Brain microvascular endothelial cell (primary cell): ENCODE results near the gene ADGRL1.

Source experiments
- DNase-seq: peaks from one replicate; pipeline ENCODE4 v3.0.0-alpha.2; 2020
- H3K27ac ChIP-seq: fragments of 250-450 bp; sonication (Bioruptor Pico); 2 replicates; pipeline ENCODE4 v1.5.1; 2020; ENCODE audit warnings: mild to moderate bottlenecking, moderate library complexity
- H3K27me3 ChIP-seq: fragments of 250-450 bp; sonication (Bioruptor Pico); replicated peaks from 2 replicates; pipeline ENCODE4 v1.5.1; 2020; ENCODE audit warnings: mild to moderate bottlenecking
- H3K36me3 ChIP-seq: fragments of 250-450 bp; sonication (Bioruptor Pico); replicated peaks from 2 replicates; pipeline ENCODE4 v1.5.1; 2020; ENCODE audit warnings: mild to moderate bottlenecking
- H3K4me3 ChIP-seq: 2 replicates; pipeline ENCODE4 v1.5.1; 2011; ENCODE audit warnings: low read depth, mild to moderate bottlenecking, control low read depth, low read length, moderate library complexity
- in situ Hi-C: cut with HindIII; loops from 2 replicates; pipeline ENCODE4 v1.10.0; 2017; ENCODE audit warnings: low sequenced_read_pairs, low pct_ligation_motif_present
- TF ChIP-seq, protein P1 (sequence below): IDR thresholded peaks from 2 replicates; pipeline ENCODE4 v1.5.1; 2011; ENCODE audit warnings: low read depth, mild to moderate bottlenecking, moderate library complexity, low read length, control low read depth, inconsistent platforms; ENCODE audit errors: missing control alignments

The ADGRL1 gene

DNA sequence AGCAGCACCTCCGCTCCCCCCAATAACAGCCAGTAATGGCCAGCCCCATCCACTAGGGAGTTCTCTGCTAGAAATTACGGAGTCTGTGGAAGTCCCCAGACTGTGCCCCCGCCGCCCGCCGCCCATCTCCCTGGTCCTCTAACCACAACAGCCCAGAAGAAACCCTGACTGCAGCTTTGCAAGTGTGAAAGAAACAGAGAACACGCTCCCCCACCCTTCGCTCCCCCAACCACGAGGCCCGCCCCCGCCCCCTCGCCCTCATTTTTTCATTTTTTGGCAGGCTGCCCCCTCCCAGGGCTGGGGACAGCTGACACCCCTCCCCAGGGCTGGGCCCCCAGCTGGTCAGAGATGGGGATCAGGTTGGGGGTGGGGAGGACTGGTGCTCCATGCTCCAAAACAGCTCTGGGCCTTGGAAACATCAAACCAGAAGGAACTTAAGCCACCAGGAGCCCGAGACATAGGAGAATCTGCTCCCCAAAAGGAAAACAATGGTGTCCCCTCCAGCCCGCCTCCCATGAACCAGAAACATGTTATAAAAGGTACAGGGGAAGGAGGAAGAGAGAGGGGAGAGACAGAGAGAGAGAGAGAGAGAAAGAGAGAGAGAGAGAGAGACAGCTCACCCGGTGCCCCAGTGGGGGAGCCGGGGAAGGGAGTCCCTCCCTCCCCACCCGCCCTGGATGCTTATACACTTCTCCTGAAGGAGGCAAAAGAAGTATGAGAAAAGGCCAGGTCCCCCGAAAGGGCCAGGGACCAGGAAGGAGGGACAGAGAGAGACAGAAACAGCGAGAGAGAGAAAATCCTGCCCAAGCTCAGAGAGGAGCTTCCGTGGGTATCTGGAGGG lies 39.8 kb downstream of the ADGRL1 start:
- Histone ChIP-seq H3K4me3 (no peak overlapping the region), H3K27ac (no peak overlapping the region), H3K36me3 (peaks cover 17% of the 10 kb centered on the region), H3K27me3 (no peaks in the 10 kb centered on the region)
- DNase-seq = no peak
- TF ChIP-seq, protein P1, sequence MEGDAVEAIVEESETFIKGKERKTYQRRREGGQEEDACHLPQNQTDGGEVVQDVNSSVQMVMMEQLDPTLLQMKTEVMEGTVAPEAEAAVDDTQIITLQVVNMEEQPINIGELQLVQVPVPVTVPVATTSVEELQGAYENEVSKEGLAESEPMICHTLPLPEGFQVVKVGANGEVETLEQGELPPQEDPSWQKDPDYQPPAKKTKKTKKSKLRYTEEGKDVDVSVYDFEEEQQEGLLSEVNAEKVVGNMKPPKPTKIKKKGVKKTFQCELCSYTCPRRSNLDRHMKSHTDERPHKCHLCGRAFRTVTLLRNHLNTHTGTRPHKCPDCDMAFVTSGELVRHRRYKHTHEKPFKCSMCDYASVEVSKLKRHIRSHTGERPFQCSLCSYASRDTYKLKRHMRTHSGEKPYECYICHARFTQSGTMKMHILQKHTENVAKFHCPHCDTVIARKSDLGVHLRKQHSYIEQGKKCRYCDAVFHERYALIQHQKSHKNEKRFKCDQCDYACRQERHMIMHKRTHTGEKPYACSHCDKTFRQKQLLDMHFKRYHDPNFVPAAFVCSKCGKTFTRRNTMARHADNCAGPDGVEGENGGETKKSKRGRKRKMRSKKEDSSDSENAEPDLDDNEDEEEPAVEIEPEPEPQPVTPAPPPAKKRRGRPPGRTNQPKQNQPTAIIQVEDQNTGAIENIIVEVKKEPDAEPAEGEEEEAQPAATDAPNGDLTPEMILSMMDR = no peak
- in situ Hi-C loops = no loop called here

DNA sequence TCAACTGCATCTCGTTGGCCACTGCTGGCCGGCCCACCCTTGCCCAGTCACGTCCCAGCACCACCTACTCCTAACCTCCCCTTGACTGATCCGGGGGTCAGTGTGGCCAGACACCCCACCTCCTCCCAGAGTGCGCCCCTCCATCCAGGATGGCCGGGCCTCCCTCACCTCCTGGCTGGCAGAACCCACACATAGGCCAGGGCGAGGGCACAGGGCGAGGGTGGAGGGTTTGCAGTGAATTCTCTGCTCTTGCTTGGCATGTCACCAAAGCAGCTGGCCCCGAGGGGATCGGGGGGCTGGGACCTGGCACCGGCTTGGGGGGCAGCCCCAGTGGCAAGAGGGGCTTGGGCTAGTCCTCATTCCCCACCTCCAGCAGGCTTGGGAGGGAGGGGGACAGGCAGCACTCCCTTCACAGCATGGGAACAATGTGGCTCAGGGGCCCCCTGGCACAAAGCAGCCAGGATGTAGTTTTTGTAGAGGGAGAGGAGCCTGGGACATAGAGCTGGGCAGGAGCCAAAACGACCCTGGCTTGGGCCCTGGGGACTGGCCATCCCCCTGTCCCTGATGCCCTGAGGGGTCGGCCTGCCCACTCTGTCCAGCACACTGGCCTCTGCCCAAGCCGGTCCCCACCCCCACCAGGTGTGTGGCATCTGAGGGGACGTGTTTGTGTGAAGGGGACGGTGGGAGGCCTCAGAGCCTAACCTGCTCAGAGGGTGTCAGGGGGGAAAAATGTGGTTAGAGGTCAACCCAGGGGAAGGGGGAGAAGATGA lies 41.1 kb downstream of the ADGRL1 start:
- no peak overlapping the region for H3K4me3 ChIP-seq
- TF ChIP-seq, protein P1 = no peak
- H3K27ac ChIP-seq = no peak overlapping the region
- peaks cover 11% of the 10 kb centered on the region for H3K36me3 ChIP-seq
- no peaks in the 10 kb centered on the region for H3K27me3 ChIP-seq
- in situ Hi-C loops = no loop called here
- DNase-seq = no peak

DNA sequence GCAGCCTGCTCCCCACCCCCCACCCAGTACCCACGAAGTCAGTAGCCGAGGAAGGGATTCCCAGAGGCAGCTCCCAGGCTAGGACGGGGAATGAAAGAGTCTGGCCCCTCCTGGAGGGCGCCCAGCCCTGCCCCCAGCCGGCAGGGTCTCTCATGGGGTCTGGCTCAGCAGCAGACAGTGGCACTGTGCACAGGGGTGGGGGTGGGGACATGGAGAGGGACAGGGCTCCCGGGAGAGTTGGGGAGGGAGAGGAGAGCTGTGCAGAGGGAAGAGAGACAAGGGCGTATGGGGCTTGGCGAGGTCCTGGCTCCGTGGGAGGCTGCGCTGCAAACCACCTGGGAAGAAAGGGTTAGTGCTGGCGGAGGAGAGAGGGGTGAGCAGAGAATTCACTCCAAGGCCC lies 41.9 kb downstream of the ADGRL1 start:
- H3K36me3 ChIP-seq = peaks cover 14% of the 10 kb centered on the region
- in situ Hi-C loops = no loop called here
- no peak for DNase-seq
- no peak overlapping the region for H3K4me3 ChIP-seq
- H3K27ac ChIP-seq = no peak overlapping the region
- TF ChIP-seq, protein P1 = no peak
- no peaks in the 10 kb centered on the region for H3K27me3 ChIP-seq

DNA sequence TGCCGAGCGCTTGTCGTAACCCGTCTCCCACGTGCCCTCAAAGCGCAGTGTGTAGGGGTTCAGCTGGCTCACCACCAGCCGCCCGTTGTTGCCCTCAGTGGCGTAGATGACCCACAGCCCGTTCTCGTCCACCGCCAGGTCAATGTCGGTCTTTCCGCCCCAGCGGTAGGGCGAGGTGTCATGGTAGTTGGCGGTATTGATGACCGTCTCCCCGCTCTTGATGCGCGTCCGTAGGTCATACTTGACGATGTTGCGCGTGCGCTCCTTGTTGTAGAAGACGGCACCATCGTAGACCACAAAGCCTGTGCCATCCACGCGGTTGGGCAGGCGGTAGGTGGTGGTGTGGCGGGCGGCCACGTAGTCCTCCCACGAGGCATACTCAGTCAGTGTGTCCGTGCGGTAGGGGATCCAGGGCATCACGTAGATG lies 43.1 kb downstream of the ADGRL1 start:
- Histone ChIP-seq H3K4me3 (no peak overlapping the region), H3K27ac (no peak overlapping the region), H3K36me3 (peaks cover 17% of the 10 kb centered on the region), H3K27me3 (no peaks in the 10 kb centered on the region)
- in situ Hi-C loops = no loop called here
- DNase-seq = no peak
- TF ChIP-seq, protein P1 = no peak

DNA sequence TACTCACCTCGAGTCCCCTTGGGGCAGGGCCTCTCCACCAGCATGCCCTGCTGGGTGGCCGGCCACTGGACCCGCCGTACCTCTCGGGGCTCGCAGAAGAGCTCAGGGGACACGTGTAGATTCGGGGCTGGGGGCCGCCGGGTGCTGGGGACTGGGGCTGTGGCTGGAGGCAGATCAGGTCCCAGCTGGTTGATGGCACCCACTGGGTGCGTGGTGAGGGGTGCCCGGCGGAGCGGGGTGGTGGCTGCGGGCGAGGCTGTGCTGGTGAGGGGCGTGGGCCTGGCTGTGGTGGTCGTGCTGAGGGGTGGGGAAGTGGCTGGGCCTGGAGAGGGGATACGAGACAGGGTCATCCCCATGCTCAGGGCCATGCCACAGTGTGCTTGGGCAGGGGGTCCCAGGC lies 44.7 kb downstream of the ADGRL1 start:
- TF ChIP-seq, protein P1 = no peak
- DNase-seq = no peak
- in situ Hi-C loops = no loop called here
- no peak overlapping the region for H3K4me3 ChIP-seq
- H3K27ac ChIP-seq = no peak overlapping the region
- peaks cover 29% of the 10 kb centered on the region for H3K36me3 ChIP-seq
- H3K27me3 ChIP-seq = no peaks in the 10 kb centered on the region
